Stimulated activated CD4-positive, alpha-beta T cell treated with anti-CD3 and anti-CD28 coated beads, Interleukin-4, amount 100 ng/mL, for 4 hours (primary cell): Measurements from ENCODE around the gene STARD13.

Experiments used
- DNase-seq, 2 experiments: peaks; one replicate each; pipeline ENCODE4 v3.0.0-alpha.2; 2020

Gene STARD13

DNA sequence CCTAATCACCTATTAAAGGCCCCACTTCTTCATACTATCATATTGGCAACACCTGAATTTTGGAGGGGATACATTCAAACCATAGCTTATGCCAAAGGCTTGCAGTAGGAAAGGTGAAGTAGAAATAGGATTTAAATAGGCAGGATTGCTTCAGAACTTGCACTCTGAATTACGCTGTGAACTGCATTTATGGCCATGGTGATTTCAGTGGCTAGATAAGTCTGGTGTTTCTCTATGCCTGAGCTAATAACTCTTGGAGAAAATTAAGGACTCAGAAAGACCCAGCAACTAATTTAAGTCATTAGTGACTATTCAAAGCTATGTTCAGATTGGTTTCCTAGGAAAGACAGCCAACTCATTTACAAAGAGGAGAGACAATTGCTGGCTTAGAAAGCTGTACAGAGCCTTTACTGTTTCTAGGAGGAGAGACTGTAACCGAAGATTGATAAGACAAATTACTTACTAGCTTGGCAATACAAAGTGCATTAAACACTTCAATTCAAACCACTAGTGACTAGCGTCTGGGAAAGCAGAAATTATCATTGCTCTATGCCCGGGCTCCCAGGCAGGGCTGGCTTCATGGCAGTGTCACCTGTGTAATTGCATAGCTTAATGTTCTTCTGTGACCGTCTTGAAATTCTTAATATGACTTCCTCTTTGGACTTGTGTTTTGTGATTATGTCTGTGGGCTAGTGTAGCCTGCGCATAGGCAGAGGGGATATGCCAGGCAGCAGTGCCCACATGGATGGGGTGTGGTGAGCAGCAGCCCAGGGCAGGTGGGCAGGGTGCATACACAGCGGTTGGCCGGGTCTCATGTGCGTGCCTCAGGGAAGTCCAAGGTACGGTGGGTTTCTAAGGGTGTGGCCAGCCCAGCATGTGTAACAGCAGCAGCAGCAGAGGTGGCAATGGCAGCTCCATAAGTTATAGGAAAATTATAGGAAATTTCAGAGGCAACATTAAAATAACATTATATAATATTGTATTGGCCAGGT is 209.3 kb downstream of the STARD13 start:
- no peak for DNase-seq

DNA sequence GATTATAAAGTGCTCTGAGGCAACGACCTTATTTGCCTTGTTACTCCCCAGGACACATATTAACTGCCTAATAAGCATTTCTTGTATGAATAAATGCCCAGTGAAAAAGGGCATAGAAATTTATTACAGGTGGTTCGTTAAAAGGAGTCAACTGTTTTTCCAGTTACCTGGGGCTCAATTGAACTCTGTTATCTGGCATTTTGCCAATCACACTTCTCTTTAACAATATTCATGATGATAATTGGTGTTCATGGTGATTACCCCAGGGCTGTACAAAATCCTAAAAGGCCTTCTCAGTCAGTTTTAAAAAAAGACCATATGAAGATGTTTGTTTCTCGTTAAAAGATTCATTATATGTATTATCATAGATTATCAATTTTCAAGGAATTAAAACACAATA is 212.2 kb downstream of the STARD13 start:
- no peak for DNase-seq

DNA sequence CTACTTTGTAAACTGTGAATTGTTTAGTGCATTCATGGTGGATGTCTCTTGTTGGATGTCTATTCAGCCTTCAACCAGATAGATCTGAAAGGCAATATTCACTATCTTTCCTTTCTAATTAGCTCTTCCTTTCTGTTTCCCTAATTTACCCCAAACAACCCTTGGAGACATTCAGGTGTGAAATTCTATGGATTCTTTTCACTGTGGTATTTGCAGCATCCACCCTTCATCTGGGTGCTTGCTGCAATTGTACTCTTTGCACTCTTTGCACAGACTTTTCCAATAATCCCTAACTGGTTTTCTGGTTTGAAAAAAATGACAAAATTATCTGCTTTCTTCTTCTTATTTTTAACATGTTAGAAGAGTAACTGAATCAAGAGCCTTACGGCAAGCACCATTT is 212.8 kb downstream of the STARD13 start:
- DNase-seq: no peak

- no peak for DNase-seq
Observed at GRCh38 chr13:33072282-33072681, 213.3 kb downstream of the STARD13 start.

DNA sequence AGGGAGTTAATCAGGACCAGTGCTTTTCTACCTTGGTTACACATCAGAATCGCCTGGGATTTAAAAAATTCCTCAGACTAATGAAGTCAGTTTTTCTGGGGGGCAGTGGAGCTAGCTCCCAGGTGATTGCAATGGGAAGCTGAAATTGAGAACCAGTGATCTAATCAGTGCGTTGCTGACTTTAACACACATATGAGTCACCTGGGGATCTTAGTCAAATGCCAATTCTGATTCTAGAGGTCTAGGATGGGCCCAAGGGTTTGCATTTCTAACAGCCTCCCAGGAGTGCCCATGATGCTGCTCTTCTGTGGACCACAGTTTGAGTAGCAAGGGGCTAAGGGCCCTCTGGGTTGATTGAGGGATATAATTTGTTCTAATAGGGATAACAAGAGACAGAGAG is 214.8 kb downstream of the STARD13 start:
- no peak for DNase-seq

GRCh38 chr13:33069365-33069764 is 216.2 kb downstream of the STARD13 start:
- DNase-seq: no peak

DNA sequence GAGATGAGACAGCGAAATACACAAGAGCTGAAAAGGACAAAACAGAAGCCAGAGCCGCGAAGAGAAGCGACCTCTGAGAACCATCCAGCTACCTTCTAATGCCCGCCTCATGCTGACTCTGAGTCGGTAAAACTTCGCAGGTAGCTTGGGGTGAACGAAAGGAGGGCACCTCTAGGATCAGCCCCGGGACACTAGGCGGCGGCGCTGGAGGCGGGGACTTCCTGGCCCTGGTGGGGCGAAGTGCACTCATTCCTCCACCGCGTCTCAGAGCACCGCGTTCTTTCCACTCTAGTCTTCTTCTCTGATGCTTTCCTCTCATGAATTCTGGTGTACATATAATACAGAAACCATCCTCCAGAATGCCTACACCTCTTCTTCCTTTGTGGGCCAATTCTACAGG is 219.2 kb downstream of the STARD13 start:
- DNase-seq: no peak

DNA sequence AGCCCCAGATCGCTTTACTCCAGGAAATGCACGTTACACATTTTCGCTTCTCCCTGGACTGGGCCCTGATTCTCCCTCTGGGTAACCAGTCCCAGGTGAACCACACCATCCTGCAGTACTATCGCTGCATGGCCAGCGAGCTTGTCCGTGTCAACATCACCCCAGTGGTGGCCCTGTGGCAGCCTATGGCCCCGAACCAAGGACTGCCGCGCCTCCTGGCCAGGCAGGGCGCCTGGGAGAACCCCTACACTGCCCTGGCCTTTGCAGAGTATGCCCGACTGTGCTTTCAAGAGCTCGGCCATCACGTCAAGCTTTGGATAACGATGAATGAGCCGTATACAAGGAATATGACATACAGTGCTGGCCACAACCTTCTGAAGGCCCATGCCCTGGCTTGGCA is 224.7 kb downstream of the STARD13 start:
- DNase-seq: no peak

DNA sequence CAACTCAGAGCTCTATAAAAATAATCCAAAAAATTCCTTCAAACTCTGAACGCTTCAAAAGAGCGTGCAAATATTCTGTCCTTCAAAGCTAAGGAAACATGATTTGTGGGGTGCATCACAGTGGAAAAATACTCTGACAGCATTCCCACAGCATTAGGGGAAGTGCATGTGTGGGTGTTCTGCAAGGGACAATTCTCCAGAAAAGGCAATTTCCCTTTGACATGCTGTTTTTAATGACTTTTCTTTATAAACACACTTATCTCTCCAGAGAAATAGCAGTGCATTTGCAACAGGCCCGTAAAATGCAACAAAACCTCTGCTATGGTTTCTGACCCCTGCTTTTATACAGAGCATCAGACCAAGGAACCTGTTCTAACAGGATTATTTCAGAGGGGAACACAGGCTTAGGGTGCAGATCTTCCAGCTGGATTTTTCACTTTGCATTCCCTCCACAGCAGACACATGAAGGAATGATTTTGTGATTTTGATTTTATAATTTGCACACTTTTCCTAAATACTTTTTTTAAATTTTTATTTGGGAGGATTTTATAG is 226.7 kb downstream of the STARD13 start:
- no peak for DNase-seq

DNA sequence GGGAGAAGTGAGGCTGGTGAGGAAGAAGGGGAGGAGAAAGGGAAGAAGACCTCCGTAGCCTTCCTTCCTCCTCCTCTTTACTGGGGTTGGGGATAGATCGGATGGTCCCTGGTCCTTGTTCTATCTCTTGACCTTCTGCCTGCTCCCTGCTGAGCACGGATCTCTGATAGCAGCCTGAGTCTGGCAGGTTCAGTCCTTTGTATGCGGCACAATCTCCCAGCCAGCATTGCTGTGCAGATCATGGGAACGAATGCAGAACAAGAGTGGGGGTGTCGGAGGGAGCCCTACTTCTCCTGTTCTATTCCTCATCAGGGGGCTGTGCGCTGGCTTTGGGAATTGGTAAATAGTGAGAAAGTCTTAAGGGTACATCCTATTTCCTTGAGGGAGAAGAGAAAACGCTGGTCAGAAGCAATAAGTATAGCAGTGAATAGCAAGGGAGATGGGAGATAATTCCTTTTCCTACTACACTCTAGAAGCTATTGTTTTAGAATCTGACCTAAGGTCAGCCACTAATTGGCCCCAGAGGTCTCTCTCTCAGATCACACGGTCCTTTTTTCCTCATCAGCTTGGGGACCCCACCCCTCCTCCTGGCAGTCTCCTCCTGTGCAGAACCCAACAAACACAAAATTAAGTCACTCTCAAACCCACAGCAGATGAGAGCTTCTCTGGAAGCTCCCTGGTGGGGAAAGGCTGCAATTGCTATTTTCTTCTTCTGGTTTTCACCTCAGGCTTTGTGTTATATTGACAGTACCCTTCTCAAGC is 228.4 kb downstream of the STARD13 start:
- DNase-seq: no peak

GRCh38 chr13:33053397-33054066 is 232.0 kb downstream of the STARD13 start:
- DNase-seq: no peak
